WTC11 (cell line): ENCODE data around the gene MED12L. TPM values are rescaled to one million over a fixed set of nuclear protein-coding genes. Genes with fewer than 3 reads are reported as not detected.

Experiments used
- ATAC-seq: fragments of 200-7000 bp; cut with Tn5 transposase; 2 replicates; pipeline ENCODE4 v1.10.0; 2021; ENCODE audit warnings: mild to moderate bottlenecking, moderate library complexity
- CTCF ChIA-PET: fragments of 300-600 bp; sonication (Branson Sonifier 250); formaldehyde crosslinking; loops from one replicate; lab custom pipeline; 2021; ENCODE audit warnings: antibody characterized with exemption; lab: Charles Lee
- POLR2A ChIA-PET: fragments of 350-600 bp; sonication (Branson Sonifier 250); formaldehyde crosslinking; loops from one replicate; lab custom pipeline; 2021; ENCODE audit warnings: antibody characterized with exemption; lab: Charles Lee
- DNase-seq: peaks from one replicate; pipeline ENCODE4 v3.0.0; 2021; ENCODE audit warnings: low spot score
- H3K27ac Mint-ChIP-seq: 2 replicates; pipeline ENCODE4 v1.8.0; 2021; ENCODE audit warnings: mixed read lengths
- H3K27me3 Mint-ChIP-seq: 2 replicates; pipeline ENCODE4 v1.8.0; 2021; ENCODE audit warnings: low read depth, mild to moderate bottlenecking, moderate library complexity, mixed read lengths
- H3K36me3 Mint-ChIP-seq: 2 replicates; pipeline ENCODE4 v1.8.0; 2021; ENCODE audit warnings: mixed read lengths
- H3K4me1 Mint-ChIP-seq: 2 replicates; pipeline ENCODE4 v1.8.0; 2022; ENCODE audit warnings: mixed read lengths
- H3K4me3 Mint-ChIP-seq: 2 replicates; pipeline ENCODE4 v1.8.0; 2021; ENCODE audit warnings: mild to moderate bottlenecking, moderate library complexity, mixed read lengths
- H3K9me3 Mint-ChIP-seq: 2 replicates; pipeline ENCODE4 v1.8.0; 2021; ENCODE audit warnings: mixed read lengths
- ETV6 ChIP-seq: sonication (generic); formaldehyde crosslinking; IDR thresholded peaks from 2 replicates; pipeline ENCODE4 v1.8.1; 2022; ENCODE audit warnings: mild to moderate bottlenecking, missing genetic modification reagents
- GRHL2 ChIP-seq: fragments of 250-450 bp; sonication (Bioruptor Pico); IDR thresholded peaks from 2 replicates; pipeline ENCODE4 v1.8.0; 2022; ENCODE audit warnings: mild to moderate bottlenecking, moderate library complexity; ENCODE audit not compliant: insufficient replicate concordance, severe bottlenecking
- IRF2 ChIP-seq: sonication (generic); formaldehyde crosslinking; IDR thresholded peaks from 2 replicates; pipeline ENCODE4 v1.8.0; 2022; ENCODE audit warnings: low read depth, missing genetic modification reagents, borderline replicate concordance
- KAT7 ChIP-seq: sonication (generic); formaldehyde crosslinking; IDR thresholded peaks from 2 replicates; pipeline ENCODE4 v1.8.1; 2023; ENCODE audit warnings: missing genetic modification reagents, mild to moderate bottlenecking, borderline replicate concordance
- total RNA-seq: library from RNA; stranded (reverse); gene quantifications from 3 replicates; pipeline ENCODE4 v1.2.3, GENCODE V29; 2021
- TF ChIP-seq, protein P1 (sequence below): sonication (generic); formaldehyde crosslinking; IDR thresholded peaks from 2 replicates; pipeline ENCODE4 v1.8.0; 2023; ENCODE audit warnings: mild to moderate bottlenecking, missing genetic modification reagents
- TF ChIP-seq, protein P2 (sequence below): sonication (generic); formaldehyde crosslinking; IDR thresholded peaks from 2 replicates; pipeline ENCODE4 v1.8.1; 2022; ENCODE audit warnings: mild to moderate bottlenecking, moderate library complexity, missing genetic modification reagents
- TF ChIP-seq, protein P3 (sequence below): fragments of 250-450 bp; sonication (Bioruptor Pico); IDR thresholded peaks from 2 replicates; pipeline ENCODE4 v1.9.0; 2021; ENCODE audit warnings: moderate library complexity, mild to moderate bottlenecking, inconsistent platforms, borderline replicate concordance
- TF ChIP-seq, protein P4 (sequence below): sonication (generic); formaldehyde crosslinking; conservative IDR thresholded peaks from 2 replicates; pipeline ENCODE4 v1.8.1; 2023; ENCODE audit warnings: mild to moderate bottlenecking, low read depth, missing genetic modification reagents, moderate library complexity
- TF ChIP-seq, protein P5 (sequence below): sonication (generic); formaldehyde crosslinking; IDR thresholded peaks from 2 replicates; pipeline ENCODE4 v1.8.0; 2023; ENCODE audit warnings: missing genetic modification reagents, mild to moderate bottlenecking, borderline replicate concordance

MED12L gene
- total RNA-seq, 1 experiment from 2014 or later: 27.4 TPM

DNA sequence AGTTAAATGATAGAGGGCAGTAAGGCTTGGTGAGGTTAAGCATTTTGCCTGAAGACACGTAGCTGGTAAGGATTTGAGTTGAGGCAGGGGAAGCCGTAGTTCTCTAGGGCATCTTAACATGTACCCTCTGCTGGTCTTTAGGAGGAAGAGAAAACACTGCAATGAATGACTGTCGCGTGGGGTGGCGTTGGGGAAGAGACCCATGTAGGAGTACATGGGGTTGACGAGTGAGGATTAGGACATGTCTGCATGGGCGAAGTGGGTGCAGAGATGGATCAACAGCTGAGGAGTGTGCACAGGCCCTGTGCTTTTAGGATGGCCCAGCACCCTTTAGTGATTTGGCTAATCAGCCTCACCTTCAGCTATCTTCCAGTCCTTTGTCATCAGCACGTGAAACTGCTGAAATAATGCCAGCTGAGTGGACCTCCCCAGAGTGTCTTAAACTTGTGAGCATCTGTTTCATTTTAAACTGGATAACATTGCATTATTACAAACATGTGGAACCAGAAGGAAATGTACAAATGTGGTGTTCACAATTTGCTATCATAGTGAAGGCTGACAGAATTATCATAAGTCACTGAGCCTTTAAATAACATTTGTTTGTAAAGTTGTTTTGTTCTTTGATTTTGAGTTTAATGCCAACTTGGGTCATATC is 177.5 kb downstream of the MED12L start (continued):
- TF ChIP-seq, protein P1, sequence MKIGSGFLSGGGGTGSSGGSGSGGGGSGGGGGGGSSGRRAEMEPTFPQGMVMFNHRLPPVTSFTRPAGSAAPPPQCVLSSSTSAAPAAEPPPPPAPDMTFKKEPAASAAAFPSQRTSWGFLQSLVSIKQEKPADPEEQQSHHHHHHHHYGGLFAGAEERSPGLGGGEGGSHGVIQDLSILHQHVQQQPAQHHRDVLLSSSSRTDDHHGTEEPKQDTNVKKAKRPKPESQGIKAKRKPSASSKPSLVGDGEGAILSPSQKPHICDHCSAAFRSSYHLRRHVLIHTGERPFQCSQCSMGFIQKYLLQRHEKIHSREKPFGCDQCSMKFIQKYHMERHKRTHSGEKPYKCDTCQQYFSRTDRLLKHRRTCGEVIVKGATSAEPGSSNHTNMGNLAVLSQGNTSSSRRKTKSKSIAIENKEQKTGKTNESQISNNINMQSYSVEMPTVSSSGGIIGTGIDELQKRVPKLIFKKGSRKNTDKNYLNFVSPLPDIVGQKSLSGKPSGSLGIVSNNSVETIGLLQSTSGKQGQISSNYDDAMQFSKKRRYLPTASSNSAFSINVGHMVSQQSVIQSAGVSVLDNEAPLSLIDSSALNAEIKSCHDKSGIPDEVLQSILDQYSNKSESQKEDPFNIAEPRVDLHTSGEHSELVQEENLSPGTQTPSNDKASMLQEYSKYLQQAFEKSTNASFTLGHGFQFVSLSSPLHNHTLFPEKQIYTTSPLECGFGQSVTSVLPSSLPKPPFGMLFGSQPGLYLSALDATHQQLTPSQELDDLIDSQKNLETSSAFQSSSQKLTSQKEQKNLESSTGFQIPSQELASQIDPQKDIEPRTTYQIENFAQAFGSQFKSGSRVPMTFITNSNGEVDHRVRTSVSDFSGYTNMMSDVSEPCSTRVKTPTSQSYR (CRISPR knock-in tag): no peak
- TF ChIP-seq GRHL2 (no peak), ETV6 (CRISPR knock-in tag) (no peak)
- TF ChIP-seq, protein P2, sequence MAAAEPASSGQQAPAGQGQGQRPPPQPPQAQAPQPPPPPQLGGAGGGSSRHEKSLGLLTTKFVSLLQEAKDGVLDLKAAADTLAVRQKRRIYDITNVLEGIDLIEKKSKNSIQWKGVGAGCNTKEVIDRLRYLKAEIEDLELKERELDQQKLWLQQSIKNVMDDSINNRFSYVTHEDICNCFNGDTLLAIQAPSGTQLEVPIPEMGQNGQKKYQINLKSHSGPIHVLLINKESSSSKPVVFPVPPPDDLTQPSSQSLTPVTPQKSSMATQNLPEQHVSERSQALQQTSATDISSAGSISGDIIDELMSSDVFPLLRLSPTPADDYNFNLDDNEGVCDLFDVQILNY (CRISPR knock-in tag): no peak

DNA sequence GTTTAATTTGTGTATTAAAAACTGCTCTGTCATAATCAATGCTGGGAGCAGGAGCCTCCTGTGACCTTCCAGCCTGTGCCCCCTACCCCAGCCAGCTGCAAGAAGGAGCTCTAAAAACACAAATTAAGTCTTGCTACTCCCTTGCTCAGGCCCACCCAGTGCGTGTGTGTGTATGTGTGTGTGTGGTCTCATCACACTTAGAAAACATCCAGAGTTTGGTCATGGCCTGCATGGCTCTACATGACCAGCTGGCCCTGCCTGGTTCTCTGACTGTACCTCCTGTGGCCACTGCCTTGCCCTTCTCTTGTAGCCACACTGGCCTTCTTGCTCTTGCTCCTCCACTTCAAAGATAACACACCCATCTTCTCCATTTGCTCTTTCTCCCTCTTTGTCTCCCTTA is 179.1 kb downstream of the MED12L start:
- H3K4me3 Mint-ChIP-seq: no peak overlapping the region
- DNase-seq: no peak
- H3K36me3 Mint-ChIP-seq: 0 out of 2 replicates have a peak, but pooled peaks cover 6% of the 10 kb centered on the region
- ChIA-PET POLR2A (no interaction called here), CTCF (no interaction called here)
- H3K27ac Mint-ChIP-seq: peak overlapping the region; percentile 24; the same call in 1 of the 2 replicates
- ATAC-seq: no peak
- peaks cover 27% of the 10 kb centered on the region for H3K4me1 Mint-ChIP-seq
- TF ChIP-seq ETV6 (CRISPR knock-in tag): no peak
- TF ChIP-seq, protein P3, sequence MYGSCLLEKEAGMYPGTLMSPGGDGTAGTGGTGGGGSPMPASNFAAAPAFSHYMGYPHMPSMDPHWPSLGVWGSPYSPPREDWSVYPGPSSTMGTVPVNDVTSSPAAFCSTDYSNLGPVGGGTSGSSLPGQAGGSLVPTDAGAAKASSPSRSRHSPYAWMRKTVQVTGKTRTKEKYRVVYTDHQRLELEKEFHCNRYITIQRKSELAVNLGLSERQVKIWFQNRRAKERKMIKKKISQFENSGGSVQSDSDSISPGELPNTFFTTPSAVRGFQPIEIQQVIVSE (CRISPR knock-in tag): no peak
- no peak for TF ChIP-seq KAT7 (CRISPR knock-in tag)
- H3K9me3 Mint-ChIP-seq: no peaks in the 10 kb centered on the region
- H3K27me3 Mint-ChIP-seq: no peaks in the 10 kb centered on the region

DNA sequence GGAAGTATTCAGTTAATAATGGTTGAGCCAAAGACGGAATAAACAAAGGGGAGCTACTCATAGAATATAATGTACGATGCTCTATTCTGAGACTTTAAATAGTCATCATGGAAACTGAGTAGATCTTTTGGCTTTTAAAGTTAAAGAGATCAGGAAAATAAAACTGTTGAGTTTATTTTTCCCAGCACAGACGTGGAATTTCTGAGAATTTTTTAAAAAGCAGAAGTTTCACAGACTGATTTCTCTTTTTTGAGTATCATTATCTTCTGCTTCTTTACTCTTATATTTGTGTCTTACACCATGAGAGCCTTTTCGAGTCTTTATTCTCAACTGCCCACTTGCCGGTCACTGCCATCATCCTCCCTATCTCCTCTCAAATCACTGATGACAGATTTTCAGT is 179.7 kb downstream of the MED12L start:
- no peaks in the 10 kb centered on the region for H3K27me3 Mint-ChIP-seq
- DNase-seq (no peak), ATAC-seq (no peak)
- H3K27ac Mint-ChIP-seq: peak overlapping the region; percentile 61; the same call in 1 of the 2 replicates
- H3K4me3 Mint-ChIP-seq: no peak overlapping the region
- peaks cover 31% of the 10 kb centered on the region for H3K4me1 Mint-ChIP-seq
- ChIA-PET CTCF (no interaction called here), POLR2A (no interaction called here)
- TF ChIP-seq, protein P4, sequence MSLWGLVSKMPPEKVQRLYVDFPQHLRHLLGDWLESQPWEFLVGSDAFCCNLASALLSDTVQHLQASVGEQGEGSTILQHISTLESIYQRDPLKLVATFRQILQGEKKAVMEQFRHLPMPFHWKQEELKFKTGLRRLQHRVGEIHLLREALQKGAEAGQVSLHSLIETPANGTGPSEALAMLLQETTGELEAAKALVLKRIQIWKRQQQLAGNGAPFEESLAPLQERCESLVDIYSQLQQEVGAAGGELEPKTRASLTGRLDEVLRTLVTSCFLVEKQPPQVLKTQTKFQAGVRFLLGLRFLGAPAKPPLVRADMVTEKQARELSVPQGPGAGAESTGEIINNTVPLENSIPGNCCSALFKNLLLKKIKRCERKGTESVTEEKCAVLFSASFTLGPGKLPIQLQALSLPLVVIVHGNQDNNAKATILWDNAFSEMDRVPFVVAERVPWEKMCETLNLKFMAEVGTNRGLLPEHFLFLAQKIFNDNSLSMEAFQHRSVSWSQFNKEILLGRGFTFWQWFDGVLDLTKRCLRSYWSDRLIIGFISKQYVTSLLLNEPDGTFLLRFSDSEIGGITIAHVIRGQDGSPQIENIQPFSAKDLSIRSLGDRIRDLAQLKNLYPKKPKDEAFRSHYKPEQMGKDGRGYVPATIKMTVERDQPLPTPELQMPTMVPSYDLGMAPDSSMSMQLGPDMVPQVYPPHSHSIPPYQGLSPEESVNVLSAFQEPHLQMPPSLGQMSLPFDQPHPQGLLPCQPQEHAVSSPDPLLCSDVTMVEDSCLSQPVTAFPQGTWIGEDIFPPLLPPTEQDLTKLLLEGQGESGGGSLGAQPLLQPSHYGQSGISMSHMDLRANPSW (CRISPR knock-in tag): no peak
- TF ChIP-seq, protein P5, sequence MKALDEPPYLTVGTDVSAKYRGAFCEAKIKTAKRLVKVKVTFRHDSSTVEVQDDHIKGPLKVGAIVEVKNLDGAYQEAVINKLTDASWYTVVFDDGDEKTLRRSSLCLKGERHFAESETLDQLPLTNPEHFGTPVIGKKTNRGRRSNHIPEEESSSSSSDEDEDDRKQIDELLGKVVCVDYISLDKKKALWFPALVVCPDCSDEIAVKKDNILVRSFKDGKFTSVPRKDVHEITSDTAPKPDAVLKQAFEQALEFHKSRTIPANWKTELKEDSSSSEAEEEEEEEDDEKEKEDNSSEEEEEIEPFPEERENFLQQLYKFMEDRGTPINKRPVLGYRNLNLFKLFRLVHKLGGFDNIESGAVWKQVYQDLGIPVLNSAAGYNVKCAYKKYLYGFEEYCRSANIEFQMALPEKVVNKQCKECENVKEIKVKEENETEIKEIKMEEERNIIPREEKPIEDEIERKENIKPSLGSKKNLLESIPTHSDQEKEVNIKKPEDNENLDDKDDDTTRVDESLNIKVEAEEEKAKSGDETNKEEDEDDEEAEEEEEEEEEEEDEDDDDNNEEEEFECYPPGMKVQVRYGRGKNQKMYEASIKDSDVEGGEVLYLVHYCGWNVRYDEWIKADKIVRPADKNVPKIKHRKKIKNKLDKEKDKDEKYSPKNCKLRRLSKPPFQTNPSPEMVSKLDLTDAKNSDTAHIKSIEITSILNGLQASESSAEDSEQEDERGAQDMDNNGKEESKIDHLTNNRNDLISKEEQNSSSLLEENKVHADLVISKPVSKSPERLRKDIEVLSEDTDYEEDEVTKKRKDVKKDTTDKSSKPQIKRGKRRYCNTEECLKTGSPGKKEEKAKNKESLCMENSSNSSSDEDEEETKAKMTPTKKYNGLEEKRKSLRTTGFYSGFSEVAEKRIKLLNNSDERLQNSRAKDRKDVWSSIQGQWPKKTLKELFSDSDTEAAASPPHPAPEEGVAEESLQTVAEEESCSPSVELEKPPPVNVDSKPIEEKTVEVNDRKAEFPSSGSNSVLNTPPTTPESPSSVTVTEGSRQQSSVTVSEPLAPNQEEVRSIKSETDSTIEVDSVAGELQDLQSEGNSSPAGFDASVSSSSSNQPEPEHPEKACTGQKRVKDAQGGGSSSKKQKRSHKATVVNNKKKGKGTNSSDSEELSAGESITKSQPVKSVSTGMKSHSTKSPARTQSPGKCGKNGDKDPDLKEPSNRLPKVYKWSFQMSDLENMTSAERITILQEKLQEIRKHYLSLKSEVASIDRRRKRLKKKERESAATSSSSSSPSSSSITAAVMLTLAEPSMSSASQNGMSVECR (CRISPR knock-in tag): no peak
- TF ChIP-seq, protein P1 (CRISPR knock-in tag): no peak
- TF ChIP-seq IRF2: no peak
- H3K36me3 Mint-ChIP-seq: 0 out of 2 replicates have a peak, but pooled peaks cover 6% of the 10 kb centered on the region
- no peaks in the 10 kb centered on the region for H3K9me3 Mint-ChIP-seq
